Measurements from ENCODE around the gene PPP1R9A.

PPP1R9A gene

GRCh38 chr7:95340491-95340890 is 433.1 kb downstream of the PPP1R9A start:
- Histone ChIP-seq H3K27ac (no peak overlapping the region), H3K9me3 (ENCODE audit: control insufficient read depth, low read length) (no peaks in the 10 kb centered on the region), H3K4me2 (ENCODE audit: low read length) (no peak overlapping the region), H3K36me3 (ENCODE audit: control insufficient read depth, insufficient read depth, low read length) (no peaks in the 10 kb centered on the region), H3K9ac (no peak overlapping the region), H2AFZ (no peak overlapping the region), H3K4me1 (no peaks in the 10 kb centered on the region), H3K79me2 (no peaks in the 10 kb centered on the region), H3K4me3 (ENCODE audit: low read depth, low read length) (no peak overlapping the region), H3K27me3 (ENCODE audit: control insufficient read depth, insufficient read depth, low read length) (no peaks in the 10 kb centered on the region)
- TF ChIP-seq, protein P1, sequence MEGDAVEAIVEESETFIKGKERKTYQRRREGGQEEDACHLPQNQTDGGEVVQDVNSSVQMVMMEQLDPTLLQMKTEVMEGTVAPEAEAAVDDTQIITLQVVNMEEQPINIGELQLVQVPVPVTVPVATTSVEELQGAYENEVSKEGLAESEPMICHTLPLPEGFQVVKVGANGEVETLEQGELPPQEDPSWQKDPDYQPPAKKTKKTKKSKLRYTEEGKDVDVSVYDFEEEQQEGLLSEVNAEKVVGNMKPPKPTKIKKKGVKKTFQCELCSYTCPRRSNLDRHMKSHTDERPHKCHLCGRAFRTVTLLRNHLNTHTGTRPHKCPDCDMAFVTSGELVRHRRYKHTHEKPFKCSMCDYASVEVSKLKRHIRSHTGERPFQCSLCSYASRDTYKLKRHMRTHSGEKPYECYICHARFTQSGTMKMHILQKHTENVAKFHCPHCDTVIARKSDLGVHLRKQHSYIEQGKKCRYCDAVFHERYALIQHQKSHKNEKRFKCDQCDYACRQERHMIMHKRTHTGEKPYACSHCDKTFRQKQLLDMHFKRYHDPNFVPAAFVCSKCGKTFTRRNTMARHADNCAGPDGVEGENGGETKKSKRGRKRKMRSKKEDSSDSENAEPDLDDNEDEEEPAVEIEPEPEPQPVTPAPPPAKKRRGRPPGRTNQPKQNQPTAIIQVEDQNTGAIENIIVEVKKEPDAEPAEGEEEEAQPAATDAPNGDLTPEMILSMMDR (IDR thresholded peaks at IDR 0.05): no peak

- Histone ChIP-seq H3K4me3 (ENCODE audit: low read depth, low read length) (no peak overlapping the region), H3K4me2 (ENCODE audit: low read length) (no peak overlapping the region), H3K27me3 (ENCODE audit: control insufficient read depth, insufficient read depth, low read length) (no peaks in the 10 kb centered on the region), H3K36me3 (ENCODE audit: control insufficient read depth, insufficient read depth, low read length) (no peaks in the 10 kb centered on the region), H3K9ac (no peak overlapping the region), H3K4me1 (no peaks in the 10 kb centered on the region), H3K27ac (no peak overlapping the region), H2AFZ (no peak overlapping the region), H3K79me2 (no peaks in the 10 kb centered on the region), H3K9me3 (ENCODE audit: control insufficient read depth, low read length) (no peaks in the 10 kb centered on the region)
- TF ChIP-seq, protein P1 (IDR thresholded peaks at IDR 0.05): no peak
Observed at GRCh38 chr7:95342029-95342428, 434.6 kb downstream of the PPP1R9A start.

- Histone ChIP-seq H3K4me1 (no peaks in the 10 kb centered on the region), H3K79me2 (no peaks in the 10 kb centered on the region), H3K4me2 (ENCODE audit: low read length) (no peak overlapping the region), H2AFZ (no peak overlapping the region), H3K27ac (no peak overlapping the region), H3K9ac (no peak overlapping the region), H3K9me3 (ENCODE audit: control insufficient read depth, low read length) (no peaks in the 10 kb centered on the region), H3K27me3 (ENCODE audit: control insufficient read depth, insufficient read depth, low read length) (no peaks in the 10 kb centered on the region), H3K4me3 (ENCODE audit: low read depth, low read length) (no peak overlapping the region), H3K36me3 (ENCODE audit: control insufficient read depth, insufficient read depth, low read length) (no peaks in the 10 kb centered on the region)
- TF ChIP-seq, protein P1 (IDR thresholded peaks at IDR 0.05): no peak
Observed at GRCh38 chr7:95342642-95343307, 435.4 kb downstream of the PPP1R9A start.

All from parathyroid adenoma (tissue), 2 donors.